Gastrocnemius medialis (tissue), 4 donors: Measurements from ENCODE around the gene KIAA0319L.

Source experiments
- POLR2A ChIP-seq, 2 donors: fragments of 450-650 bp; IDR thresholded peaks; one replicate each; pipeline ENCODE4 v1.6.1; 2017; ENCODE audit warnings: antibody characterized with exemption in 2 of 2, mild to moderate bottlenecking in 2 of 2, moderate library complexity in 2 of 2
- TF ChIP-seq, protein P1 (sequence below), 5 experiments: fragments of 450-650 bp in 3 of 5; fragments of 200-600 bp in 2 of 5; sonication (generic) in 2 of 5; IDR thresholded peaks in 4 of 5; conservative IDR thresholded peaks in 1 of 5; 1 replicate in 4 of 5; 2 replicates in 1 of 5; pipeline ENCODE4 v1.5.1; 2016 to 2019; ENCODE audit warnings: antibody characterized with exemption in 5 of 5, mild to moderate bottlenecking in 3 of 5, moderate library complexity in 3 of 5

GRCh38 chr1:35507947-35508346 is 49.3 kb downstream of the KIAA0319L start:
- TF ChIP-seq, protein P1, sequence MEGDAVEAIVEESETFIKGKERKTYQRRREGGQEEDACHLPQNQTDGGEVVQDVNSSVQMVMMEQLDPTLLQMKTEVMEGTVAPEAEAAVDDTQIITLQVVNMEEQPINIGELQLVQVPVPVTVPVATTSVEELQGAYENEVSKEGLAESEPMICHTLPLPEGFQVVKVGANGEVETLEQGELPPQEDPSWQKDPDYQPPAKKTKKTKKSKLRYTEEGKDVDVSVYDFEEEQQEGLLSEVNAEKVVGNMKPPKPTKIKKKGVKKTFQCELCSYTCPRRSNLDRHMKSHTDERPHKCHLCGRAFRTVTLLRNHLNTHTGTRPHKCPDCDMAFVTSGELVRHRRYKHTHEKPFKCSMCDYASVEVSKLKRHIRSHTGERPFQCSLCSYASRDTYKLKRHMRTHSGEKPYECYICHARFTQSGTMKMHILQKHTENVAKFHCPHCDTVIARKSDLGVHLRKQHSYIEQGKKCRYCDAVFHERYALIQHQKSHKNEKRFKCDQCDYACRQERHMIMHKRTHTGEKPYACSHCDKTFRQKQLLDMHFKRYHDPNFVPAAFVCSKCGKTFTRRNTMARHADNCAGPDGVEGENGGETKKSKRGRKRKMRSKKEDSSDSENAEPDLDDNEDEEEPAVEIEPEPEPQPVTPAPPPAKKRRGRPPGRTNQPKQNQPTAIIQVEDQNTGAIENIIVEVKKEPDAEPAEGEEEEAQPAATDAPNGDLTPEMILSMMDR (IDR thresholded peaks at IDR 0.05 in 4 of 5, conservative IDR thresholded peaks at IDR 0.05 in 1 of 5) = no peak
- TF ChIP-seq POLR2A (IDR thresholded peaks at IDR 0.05) = no peak
